Ovary (tissue), 9 donors: ENCODE results near the gene TRAF3. TPM values are rescaled to one million over a fixed set of nuclear protein-coding genes. Genes with fewer than 3 reads are reported as not detected.

Experiments
- DNase-seq, 5 donors: peaks; one replicate each; pipeline ENCODE4 v3.0.0-alpha.2; 2019 to 2020
- H3K27ac ChIP-seq, 2 donors: fragments of 200-600 bp; one replicate each; pipeline versions ENCODE4 v1.5.1 to v1.8.0; 2019 to 2022
- H3K27me3 ChIP-seq: fragments of 200-600 bp; one replicate; pipeline ENCODE4 v1.8.0; 2022
- H3K36me3 ChIP-seq: fragments of 200-600 bp; sonication (generic); one replicate; pipeline ENCODE4 v1.5.1; 2019
- H3K4me1 ChIP-seq: one replicate; pipeline ENCODE4 v1.8.1; 2013; ENCODE audit warnings: mild to moderate bottlenecking, moderate library complexity; ENCODE audit not compliant: insufficient read depth
- H3K4me3 ChIP-seq: fragments of 200-600 bp; sonication (generic); one replicate; pipeline ENCODE4 v1.5.1; 2017
- H3K9me3 ChIP-seq, 2 donors: fragments of 200-600 bp in 1 of 2; sonication (generic) in 1 of 2; one replicate each; pipeline versions ENCODE4 v1.5.1 to v1.8.1; 2013 to 2019; ENCODE audit warnings: mild to moderate bottlenecking in 1 of 2, moderate library complexity in 1 of 2
- CTCF ChIP-seq, 3 donors: fragments of 450-650 bp in 2 of 3; fragments of 200-600 bp in 1 of 3; IDR thresholded peaks; one replicate each; pipeline versions ENCODE4 v1.5.1 to v1.8.0; 2016 to 2022; ENCODE audit warnings: antibody characterized with exemption in 3 of 3, mild to moderate bottlenecking in 1 of 3
- EP300 ChIP-seq: sonication (generic); formaldehyde crosslinking; IDR thresholded peaks from one replicate; pipeline ENCODE4 v1.6.1; 2017; ENCODE audit warnings: antibody characterized with exemption
- POLR2A ChIP-seq: fragments of 450-650 bp; IDR thresholded peaks from one replicate; pipeline ENCODE4 v1.6.1; 2017; ENCODE audit warnings: antibody characterized with exemption, mild to moderate bottlenecking, moderate library complexity
- WGBS, 3 donors: extraction: QIAGEN DNeasy Blood & Tissue Kit in 1 of 3; methylation state at CpG; one replicate each; pipeline versions ENCODE4 v1.1.5 to v1.1.7; 2013 to 2017; 5-methylcytosine and 5-hydroxymethylcytosine counted together
- intact Hi-C, 4 donors: fragments of 100-400 bp; cut with DNase I; formaldehyde crosslinking; loops; one replicate each; pipeline versions ENCODE4 v1.11.0 to v1.15.1; 2022 to 2023
- polyA plus RNA-seq, 2 donors: library from polyadenylated mRNA; stranded (reverse); fragments of 200-250 nt in 1 of 2; fragments of 350-450 nt in 1 of 2; fragmentation: Illumina TruSeq in 1 of 2; extraction: RNeasy Lipid Tissue Mini Kit (QIAGEN cat#74804) in 1 of 2; gene quantifications; one replicate each; pipeline ENCODE4 v1.2.3, GENCODE V29; 2013 to 2014
- total RNA-seq, 7 donors: library from RNA; depleted of rRNA in 2 of 7; stranded (reverse); fragments of >200 nt in 2 of 7; fragmentation: NEBNext Ultra II Directional in 3 of 7; extraction: Animal tissue kit (Norgen Biotek cat#: 25700) in 3 of 7; gene quantifications; one replicate each; pipeline versions ENCODE4 v1.1.0 to v1.2.4, GENCODE V29; 2016 to 2023
- donor health status: DM: no; HTN: no; CAD: no; lungs with moderate emphysema.
- donor health status: DM: no; HTN: no; CAD: no.
- donor health status: Bipolar disorder and iron deficiency.
- donor health status: DM: yes; HTN: yes; CAD: no.
- donor health status: DM: no; HTN: no; CAD: no.
- donor health status: DM: yes; HTN: yes; CAD: no.

TRAF3 gene
- total and polyA plus RNA-seq, 9 donors = 2.9 to 17.0 (median 11.4) TPM

GRCh38 chr14:102868956-102869547 is 91.8 kb downstream of the TRAF3 start:
- no peaks in the 10 kb centered on the region for H3K4me1 ChIP-seq
- 92 to 99% (median 98%) methylated on average over 8 of the region's 8 CpGs for WGBS, 3 donors
- no peak for DNase-seq
- H3K27me3 ChIP-seq = no peaks in the 10 kb centered on the region
- no peak overlapping the region for H3K4me3 ChIP-seq
- intact Hi-C loops = no loop called here
- H3K27ac ChIP-seq = no peak overlapping the region
- H3K36me3 ChIP-seq = no peaks in the 10 kb centered on the region
- no peaks in the 10 kb centered on the region for H3K9me3 ChIP-seq
- TF ChIP-seq POLR2A (no peak), EP300 (no peak), CTCF (IDR thresholded peaks at IDR 0.05) (no peak)

- Histone ChIP-seq H3K36me3 (no peaks in the 10 kb centered on the region), H3K4me3 (no peak overlapping the region), H3K4me1 (no peaks in the 10 kb centered on the region), H3K9me3 (no peaks in the 10 kb centered on the region), H3K27ac (no peak overlapping the region), H3K27me3 (no peaks in the 10 kb centered on the region)
- no peak for DNase-seq
- intact Hi-C loops = no loop called here
- 92 to 95% (median 93%) methylated on average over 21 of the region's 21 CpGs for WGBS, 3 donors
- TF ChIP-seq CTCF (IDR thresholded peaks at IDR 0.05) (no peak), POLR2A (no peak), EP300 (no peak)
Measured at GRCh38 chr14:102870246-102870645, 93.0 kb downstream of the TRAF3 start.

- TF ChIP-seq CTCF (IDR thresholded peaks at IDR 0.05) (no peak), POLR2A (no peak), EP300 (no peak)
- WGBS, 3 donors = 73 to 84% (median 77%) methylated on average over 10 of the region's 10 CpGs
- no peak for DNase-seq
- Histone ChIP-seq H3K4me3 (no peak overlapping the region), H3K9me3 (no peaks in the 10 kb centered on the region), H3K4me1 (no peaks in the 10 kb centered on the region), H3K36me3 (no peaks in the 10 kb centered on the region), H3K27ac (no peak overlapping the region), H3K27me3 (no peaks in the 10 kb centered on the region)
- intact Hi-C loops = no loop called here
Measured at GRCh38 chr14:102870994-102871831, 94.0 kb downstream of the TRAF3 start.

GRCh38 chr14:102872020-102872419 is 94.8 kb downstream of the TRAF3 start:
- Histone ChIP-seq H3K36me3 (no peaks in the 10 kb centered on the region), H3K4me3 (no peak overlapping the region), H3K9me3 (no peaks in the 10 kb centered on the region), H3K27me3 (no peaks in the 10 kb centered on the region), H3K4me1 (no peaks in the 10 kb centered on the region), H3K27ac (no peak overlapping the region)
- TF ChIP-seq EP300 (no peak), CTCF (IDR thresholded peaks at IDR 0.05) (no peak)
- no peak for DNase-seq
- 89 to 95% (median 91%) methylated on average over 5 of the region's 5 CpGs for WGBS, 3 donors
- intact Hi-C loops = no loop called here
